GM23248 (cell line): ENCODE results near the gene KCNN3.

Experiments used
- EZH2 ChIP-seq: fragments of 200-600 bp; sonication (generic); IDR thresholded peaks from 2 replicates; pipeline ENCODE4 v1.6.1; 2018; ENCODE audit warnings: antibody characterized with exemption, mild to moderate bottlenecking; ENCODE audit not compliant: insufficient read depth, poor library complexity, severe bottlenecking
- EZH2phosphoT487 ChIP-seq: fragments of 200-600 bp; sonication (generic); IDR thresholded peaks from 2 replicates; pipeline ENCODE4 v1.6.1; 2018; ENCODE audit warnings: antibody characterized with exemption, moderate library complexity, mild to moderate bottlenecking, low read depth; ENCODE audit not compliant: insufficient read depth

DNA sequence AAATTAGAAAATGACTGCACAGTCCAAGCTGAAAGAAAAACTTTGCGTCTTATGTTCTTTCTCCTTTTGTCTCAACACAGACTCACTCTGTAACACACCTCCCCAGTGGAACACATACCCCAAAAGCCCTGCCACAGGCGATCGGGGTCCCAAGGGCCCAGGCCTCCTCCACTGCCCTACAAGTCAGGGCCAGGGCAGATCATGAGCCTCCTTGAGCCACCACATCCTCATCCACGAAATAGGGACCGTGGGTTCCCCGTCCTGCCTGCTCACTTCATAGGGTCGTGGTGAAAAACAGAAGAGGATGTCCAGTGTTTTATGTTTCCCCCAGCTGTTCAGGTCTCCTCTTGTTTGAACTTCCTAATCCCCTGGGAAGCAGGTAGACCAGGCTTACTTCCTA lies 116.7 kb downstream of the KCNN3 start:
- TF ChIP-seq EZH2phosphoT487 (no peak), EZH2 (no peak)
